Ectodermal cell (in vitro differentiated cells): Measurements from ENCODE around the gene SLC8A1.

ENCODE experiments used
- H3K27ac ChIP-seq: 2 replicates; pipeline ENCODE4 v1.7.0; 2013; ENCODE audit warnings: mild to moderate bottlenecking, low read depth, low read length; ENCODE audit not compliant: insufficient read depth, poor library complexity, severe bottlenecking
- H3K27me3 ChIP-seq: 2 replicates; pipeline ENCODE4 v1.7.0; 2013; ENCODE audit warnings: mild to moderate bottlenecking, low read length; ENCODE audit not compliant: insufficient read depth, control insufficient read depth, poor library complexity, severe bottlenecking
- H3K36me3 ChIP-seq: one replicate; pipeline ENCODE4 v1.7.0; 2013; ENCODE audit warnings: low read length; ENCODE audit not compliant: control insufficient read depth, insufficient read depth
- H3K4me1 ChIP-seq: one replicate; pipeline ENCODE4 v1.7.0; 2013; ENCODE audit warnings: low read length; ENCODE audit not compliant: control insufficient read depth, insufficient read depth
- H3K4me3 ChIP-seq: 2 replicates; pipeline ENCODE4 v1.7.0; 2013; ENCODE audit warnings: low read depth, low read length, control low read depth; ENCODE audit not compliant: insufficient read depth
- H3K9me3 ChIP-seq: 2 replicates; pipeline ENCODE4 v1.7.0; 2013; ENCODE audit warnings: mild to moderate bottlenecking, low read length, moderate library complexity; ENCODE audit not compliant: control insufficient read depth
- WGBS, 2 experiments: methylation state at CpG; one replicate each; pipeline ENCODE4 v1.1.7; 2013; ENCODE audit warnings: missing lambda C conversion rate in 2 of 2; 5-methylcytosine and 5-hydroxymethylcytosine counted together

Gene SLC8A1

DNA sequence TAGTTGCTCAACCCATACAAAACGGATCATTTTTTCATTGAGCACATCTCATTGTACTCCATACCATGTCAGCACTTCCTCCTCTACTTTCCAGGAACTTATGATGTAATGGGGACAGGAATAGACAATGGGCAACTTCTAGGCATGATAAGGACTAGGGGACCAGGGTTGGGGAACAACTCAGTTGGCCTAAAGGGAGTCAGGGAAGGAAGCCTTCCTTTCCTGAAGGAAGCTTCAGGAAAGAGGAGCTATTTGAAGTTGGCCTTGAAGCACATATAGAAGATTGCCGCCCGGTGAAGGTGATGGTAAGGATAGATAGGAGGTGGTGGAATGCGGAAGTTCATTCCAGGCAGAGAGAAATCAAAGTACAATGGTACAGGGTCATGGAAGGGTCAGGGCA lies 283.9 kb downstream of the SLC8A1 start:
- H3K36me3 ChIP-seq: no peaks in the 10 kb centered on the region
- no peak overlapping the region for H3K27ac ChIP-seq
- no peak overlapping the region for H3K4me3 ChIP-seq
- no peaks in the 10 kb centered on the region for H3K4me1 ChIP-seq
- WGBS, 2 experiments: 95 to 98% methylated on average over 4 of the region's 4 CpGs
- H3K27me3 ChIP-seq: no peaks in the 10 kb centered on the region
- no peaks in the 10 kb centered on the region for H3K9me3 ChIP-seq

- no peaks in the 10 kb centered on the region for H3K27me3 ChIP-seq
- no peaks in the 10 kb centered on the region for H3K9me3 ChIP-seq
- no peaks in the 10 kb centered on the region for H3K36me3 ChIP-seq
- no peaks in the 10 kb centered on the region for H3K4me1 ChIP-seq
- no peak overlapping the region for H3K27ac ChIP-seq
- 26 to 47% methylated on average over 2 of the region's 2 CpGs for WGBS, 2 experiments
- no peak overlapping the region for H3K4me3 ChIP-seq
Measured at GRCh38 chr2:40166006-40166405, 285.9 kb downstream of the SLC8A1 start.

DNA sequence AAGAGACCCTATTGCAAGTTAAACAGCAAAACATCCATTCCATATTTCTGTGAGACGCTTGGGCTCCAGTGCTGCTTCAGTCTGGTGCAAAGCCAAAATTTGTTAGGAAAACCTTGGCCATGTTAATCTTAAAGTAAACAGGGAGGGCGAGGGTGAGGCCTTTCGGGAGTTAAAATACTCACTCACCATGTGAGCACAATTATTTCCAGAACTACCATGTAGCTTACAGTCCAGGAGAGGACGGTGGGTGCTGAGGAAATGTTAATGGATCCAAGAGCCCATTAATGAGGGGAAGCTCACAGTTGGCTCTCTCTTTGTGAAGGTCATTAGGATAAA lies 286.4 kb downstream of the SLC8A1 start:
- Histone ChIP-seq H3K27me3 (no peaks in the 10 kb centered on the region), H3K9me3 (no peaks in the 10 kb centered on the region), H3K36me3 (no peaks in the 10 kb centered on the region), H3K4me1 (no peaks in the 10 kb centered on the region), H3K27ac (no peak overlapping the region), H3K4me3 (no peak overlapping the region)
- WGBS, 2 experiments: 90 to 92% methylated on average over 3 to 4 of the region's 4 CpGs

GRCh38 chr2:40164736-40165508 lies 287.0 kb downstream of the SLC8A1 start:
- Histone ChIP-seq H3K36me3 (no peaks in the 10 kb centered on the region), H3K9me3 (no peaks in the 10 kb centered on the region), H3K4me1 (no peaks in the 10 kb centered on the region), H3K27me3 (no peaks in the 10 kb centered on the region), H3K4me3 (no peak overlapping the region), H3K27ac (no peak overlapping the region)
- 94 to 95% methylated on average over 9 of the region's 9 CpGs for WGBS, 2 experiments

DNA sequence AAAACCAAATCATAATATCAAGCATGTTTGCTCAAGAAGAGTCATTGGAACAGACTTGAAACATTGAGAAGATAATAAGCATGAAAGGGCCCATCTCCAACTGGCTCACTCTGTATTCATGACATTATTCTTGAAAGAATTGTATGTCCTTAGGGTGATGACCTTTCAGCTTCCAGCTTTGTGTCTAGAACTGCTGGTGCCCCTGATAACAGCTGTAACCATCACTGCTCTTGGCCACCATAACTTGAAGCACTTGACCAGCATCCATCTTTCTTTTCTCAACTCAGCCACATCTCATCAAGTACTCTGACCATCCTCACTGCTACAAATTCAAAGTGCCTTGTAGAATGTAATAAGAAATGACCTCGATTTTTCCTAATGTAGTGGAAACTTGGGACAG lies 289.9 kb downstream of the SLC8A1 start:
- Histone ChIP-seq H3K27ac (no peak overlapping the region), H3K9me3 (no peaks in the 10 kb centered on the region), H3K4me1 (no peaks in the 10 kb centered on the region), H3K27me3 (no peaks in the 10 kb centered on the region), H3K4me3 (no peak overlapping the region), H3K36me3 (no peaks in the 10 kb centered on the region)
- WGBS, 2 experiments: 79 to 89% methylated on average over 1 of the region's 1 CpG

DNA sequence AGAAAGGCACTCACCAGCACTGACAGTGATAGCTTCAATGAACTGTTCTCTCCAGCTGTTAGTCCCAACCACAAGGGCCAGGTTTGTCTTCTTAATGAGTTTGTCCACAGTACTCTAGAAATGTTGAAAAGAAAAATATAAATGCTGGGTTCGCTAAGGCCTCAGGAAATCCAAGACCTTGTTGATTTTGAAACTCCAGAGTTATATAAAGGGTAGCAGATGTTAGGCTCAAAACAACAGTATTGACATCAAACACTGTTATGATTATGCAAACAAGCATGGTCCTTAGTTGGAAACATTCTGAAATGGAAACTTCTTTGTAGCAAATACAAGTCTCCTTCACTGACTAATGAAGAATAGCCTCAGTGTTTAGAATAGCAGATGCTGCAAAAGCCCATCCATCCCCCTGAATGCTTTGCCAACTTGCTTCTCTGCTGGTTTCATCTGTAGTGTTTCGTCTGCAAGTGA lies 291.1 kb downstream of the SLC8A1 start:
- Histone ChIP-seq H3K27ac (no peak overlapping the region), H3K36me3 (no peaks in the 10 kb centered on the region), H3K4me1 (no peaks in the 10 kb centered on the region), H3K9me3 (no peaks in the 10 kb centered on the region), H3K27me3 (no peaks in the 10 kb centered on the region), H3K4me3 (no peak overlapping the region)
- 92 to 100% methylated on average over 2 of the region's 2 CpGs for WGBS, 2 experiments

DNA sequence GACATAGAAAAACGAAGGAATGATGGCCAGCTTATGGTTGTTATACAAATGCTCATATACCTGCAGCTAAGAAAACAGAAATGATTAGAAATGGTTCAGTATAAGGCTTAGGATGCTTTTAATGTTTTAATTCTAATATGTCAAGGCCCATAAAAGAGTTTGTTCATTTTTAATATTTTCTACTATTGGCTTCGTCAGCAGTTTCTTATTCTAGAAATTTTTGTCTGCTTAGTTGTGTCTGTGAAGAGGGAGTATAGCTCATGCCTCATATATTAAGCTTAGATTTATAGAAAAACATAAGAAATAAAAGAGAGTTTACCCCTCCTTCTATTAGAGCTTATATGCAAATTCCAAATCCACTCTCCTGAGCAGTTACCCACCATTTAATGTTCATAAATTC lies 292.6 kb downstream of the SLC8A1 start:
- no peaks in the 10 kb centered on the region for H3K4me1 ChIP-seq
- WGBS, 2 experiments: 91 to 100% methylated on average over 1 of the region's 2 CpGs
- no peaks in the 10 kb centered on the region for H3K36me3 ChIP-seq
- H3K27ac ChIP-seq: no peak overlapping the region
- no peaks in the 10 kb centered on the region for H3K9me3 ChIP-seq
- no peaks in the 10 kb centered on the region for H3K27me3 ChIP-seq
- no peak overlapping the region for H3K4me3 ChIP-seq

DNA sequence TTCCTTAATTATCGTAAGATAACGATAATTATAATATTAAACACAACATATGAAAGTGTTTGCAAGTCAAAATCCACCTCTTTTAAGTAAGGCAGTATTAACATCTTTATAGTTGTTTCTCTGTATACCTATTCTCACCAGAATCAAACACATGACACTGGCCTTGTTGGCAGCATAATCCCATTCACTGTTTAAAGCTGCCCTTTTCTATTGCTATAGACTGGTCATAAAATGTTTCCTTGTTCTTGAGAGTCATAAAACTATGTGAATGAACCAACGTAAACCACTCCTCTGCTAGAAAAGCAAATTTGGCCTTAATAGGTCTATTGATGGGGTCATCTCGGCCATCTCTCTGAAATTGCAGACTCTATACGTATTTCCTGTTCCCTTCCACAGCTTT lies 293.1 kb downstream of the SLC8A1 start:
- Histone ChIP-seq H3K4me1 (no peaks in the 10 kb centered on the region), H3K27me3 (no peaks in the 10 kb centered on the region), H3K27ac (no peak overlapping the region), H3K36me3 (no peaks in the 10 kb centered on the region), H3K4me3 (no peak overlapping the region), H3K9me3 (no peaks in the 10 kb centered on the region)
- WGBS, 2 experiments: 93 to 97% methylated on average over 3 to 5 of the region's 5 CpGs

DNA sequence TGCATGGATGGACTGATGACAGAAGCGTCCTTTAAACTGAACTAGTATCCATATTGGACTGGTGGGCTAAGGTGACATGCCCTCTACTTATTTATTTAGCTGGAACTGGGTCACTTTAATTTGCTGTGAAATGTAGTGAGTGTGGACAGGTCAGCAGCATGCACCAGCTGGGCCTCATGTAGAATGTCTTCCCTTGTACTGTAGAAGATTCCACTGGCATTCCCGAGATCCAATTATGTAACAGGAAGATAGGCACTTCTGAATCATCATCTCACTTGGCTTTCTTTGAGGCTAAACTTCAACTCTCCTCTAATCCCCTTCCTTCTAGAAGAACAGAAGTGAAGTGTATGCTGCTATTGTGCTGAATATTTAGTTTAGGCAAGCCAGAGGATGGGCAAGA lies 296.2 kb downstream of the SLC8A1 start:
- Histone ChIP-seq H3K9me3 (no peaks in the 10 kb centered on the region), H3K36me3 (no peaks in the 10 kb centered on the region), H3K4me3 (no peak overlapping the region), H3K27me3 (no peaks in the 10 kb centered on the region), H3K27ac (no peak overlapping the region), H3K4me1 (no peaks in the 10 kb centered on the region)
- WGBS, 2 experiments: 96 to 100% methylated on average over 2 of the region's 2 CpGs

DNA sequence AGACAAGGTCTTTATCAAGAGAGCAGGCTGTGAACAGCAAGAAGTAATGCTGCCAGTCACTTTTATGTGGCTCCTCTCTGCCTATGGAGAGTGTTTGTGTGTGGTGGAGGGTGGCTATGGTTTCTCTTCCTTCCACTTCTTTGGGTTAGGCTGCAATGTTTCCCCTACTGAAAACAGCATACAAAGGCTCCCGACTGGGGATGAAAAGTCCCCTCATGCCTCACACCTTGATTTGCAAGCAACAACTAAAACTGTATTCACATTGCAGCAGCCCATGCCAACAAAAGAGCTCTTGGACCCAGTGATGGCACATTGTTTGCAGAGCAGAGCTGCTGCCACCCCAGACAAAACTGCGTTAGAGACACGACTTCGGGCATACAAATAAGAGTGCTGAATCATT lies 301.6 kb downstream of the SLC8A1 start:
- WGBS, 2 experiments: 49 to 60% methylated on average over 4 of the region's 4 CpGs
- Histone ChIP-seq H3K27me3 (no peaks in the 10 kb centered on the region), H3K4me1 (no peaks in the 10 kb centered on the region), H3K27ac (no peak overlapping the region), H3K9me3 (no peaks in the 10 kb centered on the region), H3K4me3 (no peak overlapping the region), H3K36me3 (no peaks in the 10 kb centered on the region)

DNA sequence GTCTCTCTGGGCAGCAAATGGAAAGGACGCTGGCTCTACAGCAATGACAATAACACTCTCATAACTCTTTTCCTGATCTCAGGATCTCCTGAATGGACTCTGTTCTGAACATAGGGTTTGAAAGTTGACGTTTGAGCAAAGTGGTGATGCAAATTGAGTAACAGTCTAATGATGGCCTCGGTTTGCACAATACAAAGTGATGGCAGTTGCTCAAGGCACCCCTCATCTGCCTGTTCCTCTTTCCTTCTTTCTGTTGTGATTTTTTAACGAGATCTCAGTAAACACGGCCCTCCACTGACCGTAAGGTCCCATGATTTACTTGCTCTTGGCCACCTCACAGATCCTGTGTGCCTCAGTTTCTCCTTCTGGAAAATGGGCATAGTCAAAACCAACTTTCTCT lies 303.6 kb downstream of the SLC8A1 start:
- 90 to 95% methylated on average over 6 of the region's 6 CpGs for WGBS, 2 experiments
- Histone ChIP-seq H3K4me1 (no peaks in the 10 kb centered on the region), H3K36me3 (no peaks in the 10 kb centered on the region), H3K9me3 (no peaks in the 10 kb centered on the region), H3K27me3 (no peaks in the 10 kb centered on the region), H3K4me3 (no peak overlapping the region), H3K27ac (no peak overlapping the region)
